Hematopoietic multipotent progenitor cell treated with erythropoietin and hydrocortisone succinate and interleukin-3 and kit ligand, for 8 days (in vitro differentiated cells): ENCODE measurements around the gene KIF7.
A peak's percentile ranks its signal among the peaks of the same experiment; 100 is the strongest.

Experiments
- DNase-seq: peaks from one replicate; pipeline ENCODE4 v3.0.0-alpha.2; 2015

The KIF7 gene

GRCh38 chr15:89648106-89649012 lies 6.9 kb downstream of the KIF7 start:
- DNase-seq = no peak

- peak; percentile 58 for DNase-seq
Observed at GRCh38 chr15:89647191-89647851, 7.9 kb downstream of the KIF7 start.

- DNase-seq = no peak
Observed at GRCh38 chr15:89646416-89647141, 8.7 kb downstream of the KIF7 start.

GRCh38 chr15:89645680-89646079 lies 9.6 kb downstream of the KIF7 start:
- no peak for DNase-seq

GRCh38 chr15:89642106-89642505 lies 13.2 kb downstream of the KIF7 start:
- DNase-seq = no peak

GRCh38 chr15:89641053-89641452 lies 14.2 kb downstream of the KIF7 start:
- DNase-seq = no peak

- no peak for DNase-seq
Observed at GRCh38 chr15:89640245-89640644, 15.0 kb downstream of the KIF7 start.

- no peak for DNase-seq
Observed at GRCh38 chr15:89633585-89633984, 21.7 kb downstream of the KIF7 start.

GRCh38 chr15:89632563-89633430 lies 22.5 kb downstream of the KIF7 start:
- no peak for DNase-seq

- DNase-seq = no peak
Observed at GRCh38 chr15:89631902-89632264, 23.4 kb downstream of the KIF7 start.

- DNase-seq = no peak
Observed at GRCh38 chr15:89630974-89631901, 24.0 kb downstream of the KIF7 start.

GRCh38 chr15:89630260-89630659 lies 25.0 kb downstream of the KIF7 start:
- DNase-seq = no peak

GRCh38 chr15:89629829-89630228 lies 25.4 kb downstream of the KIF7 start:
- no peak for DNase-seq

- no peak for DNase-seq
Observed at GRCh38 chr15:89628806-89629715, 26.2 kb downstream of the KIF7 start.

GRCh38 chr15:89628301-89628700 lies 27.0 kb downstream of the KIF7 start:
- no peak for DNase-seq

GRCh38 chr15:89627256-89627970 lies 27.9 kb downstream of the KIF7 start:
- no peak for DNase-seq

- DNase-seq = no peak
Observed at GRCh38 chr15:89625716-89626115, 29.6 kb downstream of the KIF7 start.

GRCh38 chr15:89623165-89623564 lies 32.1 kb downstream of the KIF7 start:
- DNase-seq = no peak

GRCh38 chr15:89621547-89621946 lies 33.7 kb downstream of the KIF7 start:
- no peak for DNase-seq

- DNase-seq = no peak
Observed at GRCh38 chr15:89616228-89616627, 39.0 kb downstream of the KIF7 start.
